HG03439 (cell line): ENCODE data around the gene DRD5.
"Not testable (repeated sequence)": the region's sequence is repeated elsewhere in the genome, so short reads cannot be mapped to it uniquely, and the experiment has no call there.

Source experiments
- ATAC-seq: cut with Tn5 transposase; IDR thresholded peaks from one replicate; pipeline ENCODE4 v1.9.1; 2021; ENCODE audit warnings: mild to moderate bottlenecking, moderate library complexity; ENCODE audit not compliant: unreplicated experiment

Gene DRD5

DNA sequence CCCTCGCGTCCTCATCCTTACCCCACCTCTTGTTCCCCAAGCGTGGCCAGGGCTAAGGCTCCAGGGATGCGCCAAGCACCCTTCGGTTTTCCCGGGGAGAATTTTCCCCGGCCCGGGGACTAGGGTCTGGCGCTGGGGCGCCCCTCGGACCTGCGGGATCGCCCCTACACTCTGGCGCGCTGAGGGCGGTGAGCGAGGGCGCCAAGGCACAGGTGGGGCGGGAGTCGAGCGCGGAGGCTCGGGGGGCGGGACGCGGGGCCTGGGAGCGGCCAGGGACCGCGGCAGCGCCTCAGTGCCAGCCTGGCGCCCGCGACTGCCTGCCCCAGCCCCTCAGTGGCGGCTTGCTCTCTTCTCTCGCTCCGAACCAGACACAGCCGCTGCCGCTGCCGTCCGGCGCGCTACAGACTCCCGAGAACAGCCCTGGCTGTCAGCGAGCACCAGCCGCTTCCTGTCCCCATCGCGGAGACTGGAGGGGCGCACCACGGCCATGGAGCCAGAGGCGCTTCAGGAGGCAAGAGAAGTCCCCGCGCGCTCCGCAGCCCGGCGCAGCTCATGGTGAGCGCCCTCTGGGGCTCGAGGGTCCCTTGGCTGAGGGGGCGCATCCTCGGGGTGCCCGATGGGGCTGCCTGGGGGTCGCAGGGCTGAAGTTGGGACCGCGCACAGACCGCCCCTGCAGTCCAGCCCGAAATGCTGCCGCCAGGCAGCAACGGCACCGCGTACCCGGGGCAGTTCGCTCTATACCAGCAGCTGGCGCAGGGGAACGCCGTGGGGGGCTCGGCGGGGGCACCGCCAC lies at the start of gene DRD5:
Gene DRD5, plus strand, starts transcription at position 292 of the 793 bp plus-strand sequence. Its CDS starts 396 bp downstream, at position 688.
- no peak for ATAC-seq

- not testable (repeated sequence) for ATAC-seq
These were observed 49.2 kb upstream of the DRD5 start for GRCh38 chr4:9732256-9732655.

GRCh38 chr4:9735515-9735914 lies 45.9 kb upstream of the DRD5 start:
- ATAC-seq: no peak

DNA sequence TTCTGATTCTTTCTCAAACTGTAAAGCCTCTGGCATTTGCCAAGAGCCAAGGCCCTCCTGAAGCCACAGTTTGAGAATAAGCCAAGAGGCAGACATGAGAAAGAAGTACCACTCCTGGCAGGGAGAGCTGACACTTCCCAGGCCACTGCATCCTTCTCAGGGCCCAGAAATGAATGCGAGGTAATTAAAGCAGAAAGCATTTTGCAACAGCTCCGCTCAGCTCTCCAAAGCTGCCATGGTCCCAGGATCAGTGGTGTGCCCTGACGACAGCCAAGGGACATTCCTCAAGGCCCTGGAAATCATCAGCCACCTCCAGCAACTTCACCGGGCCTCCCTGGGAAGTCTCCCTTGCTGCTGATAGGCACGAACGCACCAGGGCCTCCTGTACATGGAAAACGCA lies 44.2 kb upstream of the DRD5 start:
- not testable (repeated sequence) for ATAC-seq

DNA sequence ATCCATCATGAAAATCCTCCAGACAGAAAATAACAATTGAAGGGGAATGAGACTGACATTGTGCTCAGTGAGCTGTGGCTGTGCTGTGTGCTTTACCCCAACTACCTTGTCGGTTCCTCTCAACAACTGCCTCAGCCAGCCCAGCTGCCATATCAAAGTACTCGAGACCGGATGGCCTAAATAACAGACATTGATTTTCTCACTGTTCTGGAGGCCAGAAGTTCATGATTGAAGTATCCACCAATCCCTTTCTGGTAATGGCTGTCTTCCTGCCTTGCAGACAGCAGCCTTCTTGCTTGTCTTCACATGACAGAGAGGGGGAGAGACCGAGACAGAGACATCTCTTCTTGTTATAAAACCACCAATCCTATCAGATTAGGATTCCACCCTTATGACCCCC lies 37.6 kb upstream of the DRD5 start:
- not testable (repeated sequence) for ATAC-seq

- ATAC-seq: no peak
These were observed 35.7 kb upstream of the DRD5 start for GRCh38 chr4:9745782-9746181.

GRCh38 chr4:9758641-9759317 lies 22.7 kb upstream of the DRD5 start:
- no peak for ATAC-seq

- ATAC-seq: no peak
These were observed 18.5 kb upstream of the DRD5 start for GRCh38 chr4:9762823-9763475.

- ATAC-seq: no peak
These were observed 17.2 kb upstream of the DRD5 start for GRCh38 chr4:9764155-9764696.

- ATAC-seq: no peak
These were observed 16.3 kb upstream of the DRD5 start for GRCh38 chr4:9765091-9765490.

- ATAC-seq: no peak
These were observed 12.1 kb upstream of the DRD5 start for GRCh38 chr4:9769321-9769720.

GRCh38 chr4:9771034-9771433 lies 10.4 kb upstream of the DRD5 start:
- no peak for ATAC-seq

DNA sequence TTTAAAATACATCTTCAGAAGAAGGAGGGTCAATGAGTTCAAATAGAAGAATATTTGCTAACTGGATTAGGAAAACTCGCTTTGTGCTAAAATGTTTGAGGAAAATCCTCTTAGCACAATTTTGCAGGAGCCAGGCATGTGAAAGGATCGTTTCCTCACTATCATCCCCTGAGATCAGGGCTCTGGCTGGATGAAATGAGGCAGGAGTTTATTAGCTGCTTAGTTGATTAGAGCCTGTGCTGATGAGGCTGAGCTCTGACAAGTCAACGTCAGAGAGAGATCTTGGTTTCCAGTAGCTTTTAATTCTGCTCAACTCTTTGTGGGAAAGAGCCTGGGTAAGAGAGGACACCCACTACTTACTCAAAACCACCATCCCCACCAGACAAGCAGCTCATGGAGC lies 8.0 kb upstream of the DRD5 start:
- no peak for ATAC-seq

DNA sequence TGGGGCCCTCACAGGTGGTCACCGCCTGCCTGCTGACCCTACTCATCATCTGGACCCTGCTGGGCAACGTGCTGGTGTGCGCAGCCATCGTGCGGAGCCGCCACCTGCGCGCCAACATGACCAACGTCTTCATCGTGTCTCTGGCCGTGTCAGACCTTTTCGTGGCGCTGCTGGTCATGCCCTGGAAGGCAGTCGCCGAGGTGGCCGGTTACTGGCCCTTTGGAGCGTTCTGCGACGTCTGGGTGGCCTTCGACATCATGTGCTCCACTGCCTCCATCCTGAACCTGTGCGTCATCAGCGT lies 652 bp downstream of the DRD5 start:
- no peak for ATAC-seq

DNA sequence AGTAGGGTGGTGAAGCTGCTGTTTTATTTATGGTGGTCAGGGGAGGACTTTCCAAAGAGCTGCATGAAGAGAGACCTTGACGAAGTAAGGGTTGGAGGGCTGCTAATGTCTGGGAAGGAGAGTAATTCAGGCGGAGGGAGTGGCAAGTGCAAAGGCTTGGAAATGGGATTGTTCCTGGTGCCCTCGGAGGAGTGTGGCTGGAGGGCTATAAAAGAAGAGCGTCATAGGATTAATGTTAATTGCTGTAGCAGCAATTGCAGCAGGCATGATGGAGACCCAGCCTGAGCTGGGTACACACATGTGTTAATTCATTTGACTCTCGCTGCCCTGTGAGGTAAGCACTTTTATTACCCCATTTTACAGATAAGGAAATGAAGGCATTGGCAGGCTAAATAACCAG lies 4.5 kb downstream of the DRD5 start:
- ATAC-seq: not testable (repeated sequence)

- no peak for ATAC-seq
These were observed 10.9 kb downstream of the DRD5 start for GRCh38 chr4:9792381-9792780.

GRCh38 chr4:9796641-9797040 lies 15.2 kb downstream of the DRD5 start:
- not testable (repeated sequence) for ATAC-seq

DNA sequence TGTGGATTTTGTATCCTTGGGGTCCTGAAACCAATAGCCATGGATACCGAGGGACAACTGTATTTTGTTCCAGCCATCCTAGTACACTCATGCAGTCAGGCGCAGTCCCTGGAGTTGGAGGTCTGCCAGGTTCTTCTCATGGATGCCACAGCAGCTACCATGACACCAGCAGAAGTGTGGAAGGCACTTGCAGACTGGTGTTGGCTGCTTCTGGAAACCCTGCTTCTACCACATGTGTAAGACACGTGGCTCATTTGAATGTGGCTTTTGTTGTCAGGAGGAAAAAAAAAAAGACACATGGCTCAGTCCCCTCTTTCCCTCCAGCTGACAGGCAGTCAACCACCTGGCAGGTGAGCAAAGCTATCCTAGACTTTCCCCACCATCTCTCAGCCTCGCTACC lies 19.4 kb downstream of the DRD5 start:
- ATAC-seq: no peak

GRCh38 chr4:9804918-9805317 lies 23.5 kb downstream of the DRD5 start:
- no peak for ATAC-seq

DNA sequence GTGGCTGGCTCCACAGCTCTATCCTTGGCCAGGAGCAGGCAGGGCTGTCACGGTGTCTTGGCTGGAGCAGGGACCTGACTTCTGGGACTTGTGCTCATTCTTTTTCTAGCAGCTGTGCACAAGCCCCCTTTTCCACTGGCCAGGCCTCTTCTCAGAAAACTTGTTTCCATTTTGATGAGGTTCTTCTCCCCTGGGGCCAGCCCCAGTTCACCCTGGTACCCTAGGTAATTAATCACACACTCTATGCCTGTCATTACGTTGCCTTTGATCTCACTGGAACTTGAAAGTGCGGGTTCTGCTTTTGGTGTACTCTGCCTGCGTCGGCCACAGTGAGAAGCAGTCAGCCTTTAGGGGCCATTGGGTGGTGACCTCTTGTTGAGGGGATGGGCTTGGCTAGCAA lies 26.6 kb downstream of the DRD5 start:
- ATAC-seq: no peak

DNA sequence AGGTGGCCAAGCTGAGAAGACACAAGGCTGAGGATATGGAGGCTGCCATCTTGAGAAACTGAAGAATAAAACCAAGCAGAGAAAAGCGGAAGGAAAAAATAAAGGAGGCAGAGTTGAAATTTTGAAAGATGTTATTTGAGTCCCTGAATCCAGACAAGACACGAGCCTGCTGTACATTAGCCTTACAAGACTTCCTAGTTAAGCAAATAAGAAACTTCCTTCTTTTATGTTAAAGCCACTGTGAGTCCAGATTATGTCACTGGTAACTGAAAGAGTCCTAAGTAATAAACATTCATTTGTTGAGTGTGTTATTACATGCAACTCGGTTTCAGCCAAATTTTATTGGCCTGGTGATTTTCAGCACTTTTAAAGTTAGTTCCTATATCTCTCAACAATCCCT lies 30.4 kb downstream of the DRD5 start:
- no peak for ATAC-seq
